CD4-positive, alpha-beta T cell (primary cell): ENCODE measurements around the gene TMEM258. TPM values are rescaled to one million over a fixed set of nuclear protein-coding genes. Genes with fewer than 3 reads are reported as not detected.

Experiments
- ATAC-seq: fragments of 200-7000 bp; cut with Tn5 transposase; one replicate; pipeline ENCODE4 v1.10.0; 2022; ENCODE audit warnings: mild to moderate bottlenecking; ENCODE audit not compliant: poor library complexity
- CTCF ChIA-PET: fragments of 350-600 bp; sonication (Branson Sonifier 250); formaldehyde crosslinking; loops from one replicate; lab custom pipeline; 2021; ENCODE audit warnings: antibody characterized with exemption, inconsistent platforms; lab: Charles Lee
- POLR2A ChIA-PET: fragments of 350-600 bp; sonication (Branson Sonifier 250); formaldehyde crosslinking; loops from one replicate; lab custom pipeline; 2021; ENCODE audit warnings: antibody characterized with exemption, inconsistent platforms; lab: Charles Lee
- DNase-seq, 14 experiments: peaks; one replicate each; pipeline ENCODE4 v3.0.0-alpha.2; 2013 to 2020; ENCODE audit warnings: mixed read lengths in 2 of 14
- H3K27ac ChIP-seq, 2 donors: one replicate each; pipeline versions ENCODE4 v1.5.1 to v1.7.0; 2013; ENCODE audit warnings: low read length in 2 of 2, low read depth in 1 of 2, mild to moderate bottlenecking in 1 of 2
- H3K27me3 ChIP-seq, 2 experiments: 1 replicate in 1 of 2; 2 replicates in 1 of 2; pipeline versions ENCODE4 v1.6.1 to v1.7.0; 2013; ENCODE audit warnings: low read length in 2 of 2, control low read depth in 1 of 2, mild to moderate bottlenecking in 1 of 2, moderate library complexity in 1 of 2; ENCODE audit not compliant: insufficient read depth in 2 of 2, control insufficient read depth in 1 of 2
- H3K36me3 ChIP-seq: one replicate; pipeline ENCODE4 v1.6.1; 2013; ENCODE audit warnings: low read length, control low read depth; ENCODE audit not compliant: insufficient read depth
- H3K4me1 ChIP-seq: one replicate; pipeline ENCODE4 v1.6.1; 2013; ENCODE audit warnings: low read length, control low read depth; ENCODE audit not compliant: insufficient read depth
- H3K4me3 ChIP-seq: one replicate; pipeline ENCODE4 v1.5.1; 2013; ENCODE audit warnings: mild to moderate bottlenecking, low read length, moderate library complexity
- H3K9me3 ChIP-seq, 2 experiments: 1 replicate in 1 of 2; 2 replicates in 1 of 2; pipeline versions ENCODE4 v1.6.1 to v1.7.0; 2013; ENCODE audit warnings: low read length in 2 of 2, mild to moderate bottlenecking in 2 of 2, control low read depth in 1 of 2, moderate library complexity in 1 of 2; ENCODE audit not compliant: control insufficient read depth in 1 of 2, insufficient read depth in 1 of 2
- H3K27ac Mint-ChIP-seq: one replicate; pipeline ENCODE4 v1.8.0; 2020; ENCODE audit warnings: mixed read lengths
- H3K27me3 Mint-ChIP-seq: one replicate; pipeline ENCODE4 v1.8.0; 2021; ENCODE audit warnings: mixed read lengths
- H3K36me3 Mint-ChIP-seq: one replicate; pipeline ENCODE4 v1.8.0; 2021; ENCODE audit warnings: low read depth, mixed read lengths
- H3K4me1 Mint-ChIP-seq: one replicate; pipeline ENCODE4 v1.8.0; 2021; ENCODE audit warnings: low read depth, mixed read lengths
- H3K4me3 Mint-ChIP-seq: one replicate; pipeline ENCODE4 v1.8.0; 2020; ENCODE audit warnings: mild to moderate bottlenecking, mixed read lengths
- H3K9me3 Mint-ChIP-seq: one replicate; pipeline ENCODE4 v1.8.0; 2020; ENCODE audit warnings: mixed read lengths
- CTCF ChIP-seq: fragments of 200-600 bp; IDR thresholded peaks from one replicate; pipeline ENCODE4 v1.8.0; 2022; ENCODE audit warnings: antibody characterized with exemption, mild to moderate bottlenecking
- intact Hi-C, 2 experiments: fragments of 100-400 bp; cut with DNase I in 1 of 2; cut with micrococcal nuclease in 1 of 2; formaldehyde crosslinking; loops; one replicate each; pipeline versions ENCODE4 v1.15.1 to v1.9.0; 2023 to 2025; cut with DNase I, micrococcal nuclease
- total RNA-seq, 174 experiments: library from RNA in 2 of 174; stranded (reverse) in 2 of 174; gene quantifications; one replicate each; pipeline ENCODE4 v1.2.3 and lab custom pipeline; 2021 to 2026

TMEM258 gene
- total RNA-seq, 2 experiments from 2014 or later: 55.2 to 56.0 TPM

GRCh38 chr11:61794579-61794978, 2.2 kb upstream of the TMEM258 start:
- Mint-ChIP-seq H3K4me3 (peak overlapping the region; percentile 11), H3K27ac (peak overlapping the region; percentile 47), H3K27me3 (no peaks in the 10 kb centered on the region), H3K36me3 (peaks cover 31% of the 10 kb centered on the region), H3K9me3 (no peaks in the 10 kb centered on the region), H3K4me1 (peaks cover 41% of the 10 kb centered on the region)
- ATAC-seq: no peak
- DNase-seq: no peak
- Histone ChIP-seq H3K27me3 (no peaks in the 10 kb centered on the region), H3K36me3 (peaks cover 23% of the 10 kb centered on the region), H3K27ac (no peak overlapping the region), H3K4me3 (no peak overlapping the region), H3K4me1 (peaks cover 31% of the 10 kb centered on the region), H3K9me3 (no peaks in the 10 kb centered on the region)
- ChIA-PET POLR2A (no interaction called here), CTCF (interaction anchor here (1.0 to 1.6 kb wide), 2 partner anchors 104 to 314 kb away, joined by 3 read pairs; no protein-coding TSS in a partner anchor)
- intact Hi-C loops: loop anchor here (5.0 to 10.0 kb wide), 3 partner anchors 170 to 870 kb away; partner anchors contain the start of genes C11orf98 (in 1 of the 2), CSKMT (in 1 of the 2), FTH1 (in 1 of the 2) and SDHAF2 (in 1 of the 2)
- no peak for TF ChIP-seq CTCF

- DNase-seq (no peak), ATAC-seq (no peak)
- POLR2A ChIA-PET: interaction anchor here (0.6 to 1.3 kb wide), 2 partner anchors 174 to 577 kb away, joined by 3 to 6 read pairs; partner anchors contain the start of gene FTH1
- CTCF ChIA-PET: interaction anchor here (1.6 kb wide), 2 partner anchors 60 to 105 kb away, joined by 3 read pairs; no protein-coding TSS in a partner anchor
- peaks cover 39% of the 10 kb centered on the region for H3K36me3 Mint-ChIP-seq
- no peak for TF ChIP-seq CTCF
- Histone ChIP-seq H3K4me3 (peak overlapping the region; percentile 87), H3K36me3 (peaks cover 31% of the 10 kb centered on the region), H3K27ac (no peak overlapping the region), H3K4me1 (peaks cover 31% of the 10 kb centered on the region), H3K27me3 (no peaks in the 10 kb centered on the region), H3K9me3 (no peaks in the 10 kb centered on the region)
- peaks cover 44% of the 10 kb centered on the region for H3K4me1 Mint-ChIP-seq
- peak overlapping the region; percentile 95 for H3K27ac Mint-ChIP-seq
- no peaks in the 10 kb centered on the region for H3K27me3 Mint-ChIP-seq
- intact Hi-C loops: loop anchor here (5.0 to 10.0 kb wide), 3 partner anchors 171 to 871 kb away; partner anchors contain the start of genes C11orf98 (in 1 of the 2), CSKMT (in 1 of the 2), FTH1 (in 1 of the 2) and SDHAF2 (in 1 of the 2)
- peak overlapping the region; percentile 78 for H3K4me3 Mint-ChIP-seq
- H3K9me3 Mint-ChIP-seq: no peaks in the 10 kb centered on the region
These were observed 1.4 kb upstream of the TMEM258 start for GRCh38 chr11:61793829-61794204.

DNA sequence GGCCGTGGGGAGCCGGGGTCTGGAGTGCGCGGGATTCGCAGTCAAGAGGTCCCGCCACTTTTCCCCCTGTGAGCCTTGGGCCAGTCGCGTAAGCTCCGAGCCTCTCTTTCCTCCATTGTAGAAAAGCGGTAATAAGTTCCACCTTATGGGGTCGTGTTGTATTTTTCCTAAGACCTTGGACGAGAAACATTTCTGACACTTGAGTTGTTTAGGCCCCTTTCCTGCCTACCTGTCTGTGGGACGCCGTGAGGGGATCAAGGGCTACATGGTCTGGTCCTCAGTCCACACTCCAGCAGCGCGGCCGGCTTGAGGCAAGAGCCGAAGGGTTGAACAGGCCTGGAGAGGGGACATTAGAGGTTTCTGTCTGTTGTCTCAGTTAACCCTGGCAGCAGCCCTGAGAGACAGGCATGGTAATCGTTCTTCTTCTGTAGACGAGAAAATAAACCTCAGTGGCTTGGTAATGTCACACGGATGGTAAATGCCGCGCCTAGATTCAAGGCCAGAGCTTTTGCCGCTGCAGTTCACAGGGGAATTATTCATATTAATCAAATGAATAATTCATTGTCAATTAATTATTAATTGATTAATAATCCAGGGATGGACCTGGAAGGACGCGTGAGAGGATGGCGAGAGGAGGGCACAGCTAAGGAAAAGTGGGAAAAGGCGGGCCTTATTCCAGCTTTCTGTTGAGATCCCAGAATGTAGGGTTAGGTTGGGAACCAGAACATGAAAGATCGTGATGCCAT, 857 bp upstream of the TMEM258 start:
- peak overlapping the region; percentile 95 for H3K27ac Mint-ChIP-seq
- TF ChIP-seq CTCF: no peak
- H3K4me1 ChIP-seq: peaks cover 34% of the 10 kb centered on the region
- peaks cover 36% of the 10 kb centered on the region for H3K36me3 ChIP-seq
- ChIA-PET CTCF (interaction anchor here (1.0 to 1.9 kb wide), 3 partner anchors 60 to 315 kb away, joined by 3 to 9 read pairs (median 6); no protein-coding TSS in a partner anchor), POLR2A (interaction anchor here (0.6 to 2.8 kb wide), 9 partner anchors 14 to 578 kb away, joined by 3 to 12 read pairs (median 4); partner anchors contain the start of gene FTH1)
- ATAC-seq (peak; percentile 13), DNase-seq (no peak)
- H3K9me3 Mint-ChIP-seq: no peaks in the 10 kb centered on the region
- H3K4me3 ChIP-seq: peak overlapping the region; percentile 87
- H3K9me3 ChIP-seq: no peaks in the 10 kb centered on the region
- H3K27ac ChIP-seq: peak overlapping the region; percentile 93 to 97
- peak overlapping the region; percentile 94 for H3K4me3 Mint-ChIP-seq
- H3K4me1 Mint-ChIP-seq: peaks cover 44% of the 10 kb centered on the region
- H3K27me3 Mint-ChIP-seq: no peaks in the 10 kb centered on the region
- no peaks in the 10 kb centered on the region for H3K27me3 ChIP-seq
- intact Hi-C loops: loop anchor here (5.0 to 10.0 kb wide), 3 partner anchors 172 to 872 kb away; partner anchors contain the start of genes C11orf98 (in 1 of the 2), CSKMT (in 1 of the 2), FTH1 (in 1 of the 2) and SDHAF2 (in 1 of the 2)
- H3K36me3 Mint-ChIP-seq: peaks cover 45% of the 10 kb centered on the region
